ENCODE measurements around the gene CHKA. TPM values are rescaled to one million over a fixed set of nuclear protein-coding genes. Genes with fewer than 3 reads are reported as not detected.

Gene CHKA
- total and polyA plus RNA-seq, 2 donors from 2014 or later: 23.2 to 26.3 TPM

- no peak for DNase-seq
- no peaks in the 10 kb centered on the region for H3K27me3 ChIP-seq (ENCODE audit: control insufficient read depth, insufficient read depth, low read length)
- TF ChIP-seq CTCF (IDR thresholded peaks at IDR 0.05; ENCODE audit: borderline replicate concordance, extremely low read depth, insufficient read depth): no peak
- intact Hi-C loops (cut with DNase I): no loop called here
- H3K4me3 ChIP-seq (ENCODE audit: low read length in 3 of 3): no peak overlapping the region
- peaks cover 0 to 11% (median 8%) of the 10 kb centered on the region in 3 donors for H3K4me1 ChIP-seq (ENCODE audit: control insufficient read depth in 2 of 3, insufficient read depth in 2 of 3, low read depth in 1 of 3, low read length in 3 of 3)
- H3K27ac ChIP-seq (ENCODE audit: low read depth in 2 of 2, low read length in 2 of 2): no peak overlapping the region
- FAIRE-seq: no peak
- H3K9ac ChIP-seq (ENCODE audit: low read length in 3 of 3): no peak overlapping the region
- H3K36me3 ChIP-seq (ENCODE audit: control insufficient read depth in 2 of 3, insufficient read depth in 3 of 3, low read length in 3 of 3): no peaks in the 10 kb centered on the region
- H3K9me3 ChIP-seq (ENCODE audit: control insufficient read depth in 2 of 3, insufficient read depth in 1 of 3, low read length in 3 of 3): no peaks in the 10 kb centered on the region
Measured at GRCh38 chr11:68142028-68142412, 20.8 kb upstream of the CHKA start.

GRCh38 chr11:68141246-68142027 is 20.2 kb upstream of the CHKA start:
- Histone ChIP-seq H3K9ac (ENCODE audit: low read length in 3 of 3) (no peak overlapping the region), H3K27ac (ENCODE audit: low read depth in 2 of 2, low read length in 2 of 2) (no peak overlapping the region), H3K4me3 (ENCODE audit: low read length in 3 of 3) (no peak overlapping the region), H3K4me1 (ENCODE audit: control insufficient read depth in 2 of 3, insufficient read depth in 2 of 3, low read depth in 1 of 3, low read length in 3 of 3) (peaks cover 0 to 5% (median 2%) of the 10 kb centered on the region in 3 donors), H3K36me3 (ENCODE audit: control insufficient read depth in 2 of 3, insufficient read depth in 3 of 3, low read length in 3 of 3) (no peaks in the 10 kb centered on the region), H3K27me3 (ENCODE audit: control insufficient read depth, insufficient read depth, low read length) (no peaks in the 10 kb centered on the region), H3K9me3 (ENCODE audit: control insufficient read depth in 2 of 3, insufficient read depth in 1 of 3, low read length in 3 of 3) (no peaks in the 10 kb centered on the region)
- DNase-seq (no peak), FAIRE-seq (no peak)
- TF ChIP-seq CTCF (IDR thresholded peaks at IDR 0.05; ENCODE audit: borderline replicate concordance, extremely low read depth, insufficient read depth): no peak
- intact Hi-C loops (cut with DNase I): no loop called here

GRCh38 chr11:68140496-68141245 is 19.5 kb upstream of the CHKA start:
- H3K36me3 ChIP-seq (ENCODE audit: control insufficient read depth in 2 of 3, insufficient read depth in 3 of 3, low read length in 3 of 3): no peaks in the 10 kb centered on the region
- H3K9ac ChIP-seq (ENCODE audit: low read length in 3 of 3): no peak overlapping the region
- H3K27ac ChIP-seq (ENCODE audit: low read depth in 2 of 2, low read length in 2 of 2): no peak overlapping the region
- H3K27me3 ChIP-seq (ENCODE audit: control insufficient read depth, insufficient read depth, low read length): no peaks in the 10 kb centered on the region
- peaks cover 0 to 2% (median 0%) of the 10 kb centered on the region in 3 donors for H3K4me1 ChIP-seq (ENCODE audit: control insufficient read depth in 2 of 3, insufficient read depth in 2 of 3, low read depth in 1 of 3, low read length in 3 of 3)
- no peak overlapping the region for H3K4me3 ChIP-seq (ENCODE audit: low read length in 3 of 3)
- TF ChIP-seq CTCF (IDR thresholded peaks at IDR 0.05; ENCODE audit: borderline replicate concordance, extremely low read depth, insufficient read depth): no peak
- FAIRE-seq: no peak
- intact Hi-C loops (cut with DNase I): no loop called here
- DNase-seq: no peak
- no peaks in the 10 kb centered on the region for H3K9me3 ChIP-seq (ENCODE audit: control insufficient read depth in 2 of 3, insufficient read depth in 1 of 3, low read length in 3 of 3)
